GM13977 (cell line): ENCODE measurements around the gene RARB.

Source experiments
- DNase-seq: peaks from one replicate; pipeline ENCODE4 v3.0.0; 2012; ENCODE audit warnings: low spot score
- in situ Hi-C: fragments of 300-500 bp; cut with MboI; formaldehyde crosslinking; loops from one replicate; pipeline ENCODE4 v1.12.0; 2022; ENCODE audit warnings: low sequenced_read_pairs, low pct_unique_long_range_greater_than_20kb, mixed read lengths, inconsistent platforms; ENCODE audit not compliant: unreplicated experiment
- TF ChIP-seq, protein P1 (sequence below): IDR thresholded peaks from 2 replicates; pipeline ENCODE4 v1.5.1; 2012; ENCODE audit warnings: mild to moderate bottlenecking, control low read depth; ENCODE audit not compliant: insufficient read depth; ENCODE audit errors: extremely low read depth, missing control alignments

Gene RARB

GRCh38 chr3:25420147-25420546 lies 7.9 kb upstream of the RARB start:
- in situ Hi-C loops, result no loop called here
- DNase-seq, result no peak
- TF ChIP-seq, protein P1, sequence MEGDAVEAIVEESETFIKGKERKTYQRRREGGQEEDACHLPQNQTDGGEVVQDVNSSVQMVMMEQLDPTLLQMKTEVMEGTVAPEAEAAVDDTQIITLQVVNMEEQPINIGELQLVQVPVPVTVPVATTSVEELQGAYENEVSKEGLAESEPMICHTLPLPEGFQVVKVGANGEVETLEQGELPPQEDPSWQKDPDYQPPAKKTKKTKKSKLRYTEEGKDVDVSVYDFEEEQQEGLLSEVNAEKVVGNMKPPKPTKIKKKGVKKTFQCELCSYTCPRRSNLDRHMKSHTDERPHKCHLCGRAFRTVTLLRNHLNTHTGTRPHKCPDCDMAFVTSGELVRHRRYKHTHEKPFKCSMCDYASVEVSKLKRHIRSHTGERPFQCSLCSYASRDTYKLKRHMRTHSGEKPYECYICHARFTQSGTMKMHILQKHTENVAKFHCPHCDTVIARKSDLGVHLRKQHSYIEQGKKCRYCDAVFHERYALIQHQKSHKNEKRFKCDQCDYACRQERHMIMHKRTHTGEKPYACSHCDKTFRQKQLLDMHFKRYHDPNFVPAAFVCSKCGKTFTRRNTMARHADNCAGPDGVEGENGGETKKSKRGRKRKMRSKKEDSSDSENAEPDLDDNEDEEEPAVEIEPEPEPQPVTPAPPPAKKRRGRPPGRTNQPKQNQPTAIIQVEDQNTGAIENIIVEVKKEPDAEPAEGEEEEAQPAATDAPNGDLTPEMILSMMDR, result no peak

GRCh38 chr3:25420885-25421284 lies 7.2 kb upstream of the RARB start:
- TF ChIP-seq, protein P1, result no peak
- in situ Hi-C loops, result no loop called here
- no peak for DNase-seq

DNA sequence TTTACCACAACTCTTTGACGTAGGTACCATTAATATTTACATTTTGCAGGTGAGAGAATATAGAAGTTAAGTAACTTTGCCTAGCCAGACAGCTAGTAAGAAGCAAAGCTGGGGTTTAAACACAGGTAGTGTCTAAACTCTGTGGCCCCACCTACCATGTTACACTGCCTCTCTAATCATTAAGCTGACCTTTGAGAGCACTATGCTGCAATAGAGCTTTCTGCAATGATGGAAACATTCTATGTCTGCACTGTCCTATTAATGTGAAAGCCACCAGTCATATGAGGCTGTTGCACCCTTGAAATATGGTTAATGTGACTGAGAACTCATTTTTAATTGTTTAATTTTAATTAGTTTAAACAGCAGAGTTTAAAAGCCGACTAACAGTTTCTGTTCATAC lies 6.3 kb upstream of the RARB start:
- in situ Hi-C loops, result no loop called here
- TF ChIP-seq, protein P1, result no peak
- DNase-seq, result no peak

DNA sequence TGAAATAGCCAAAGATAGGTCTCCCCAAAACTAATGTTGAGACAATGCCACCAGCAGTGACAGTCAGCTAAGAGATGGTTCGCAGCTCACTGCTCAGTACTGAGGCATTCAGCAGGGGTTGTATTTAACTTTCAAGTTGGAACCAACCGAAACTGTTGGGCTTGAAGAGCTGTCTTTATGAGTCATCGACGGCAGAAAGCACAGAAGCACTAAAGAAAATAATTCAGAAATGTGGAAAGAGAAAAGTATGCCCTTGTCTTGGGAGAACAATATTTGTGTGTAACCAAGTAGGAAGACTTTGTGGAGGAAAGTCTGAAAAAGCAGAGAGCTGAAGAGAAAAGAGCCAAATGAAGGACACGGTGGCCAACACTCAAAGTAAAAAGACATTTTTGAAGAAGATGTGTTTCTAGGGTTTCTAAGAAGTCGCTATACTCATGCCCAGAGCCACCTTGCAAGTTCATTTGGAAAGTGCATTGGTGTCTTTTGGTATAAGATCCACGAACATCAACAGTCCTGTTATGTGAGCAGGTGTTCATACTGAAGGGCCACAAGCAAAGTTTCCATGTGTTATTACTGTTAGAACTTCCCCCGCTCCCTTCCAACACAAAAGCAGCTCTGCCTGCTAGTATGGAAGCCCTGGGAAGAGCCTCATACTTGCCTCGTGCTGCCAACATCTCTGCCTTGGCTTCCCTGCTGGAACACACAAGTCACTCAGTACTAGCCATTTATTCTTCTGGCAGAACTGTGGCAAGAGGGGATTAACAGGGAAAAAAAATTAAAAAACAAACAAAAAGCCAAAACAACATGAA lies 4.1 kb upstream of the RARB start:
- no peak for DNase-seq
- in situ Hi-C loops, result no loop called here

GRCh38 chr3:25424614-25425013 lies 3.4 kb upstream of the RARB start:
- in situ Hi-C loops, result no loop called here
- no peak for DNase-seq
- TF ChIP-seq, protein P1, result no peak

More for the DNA sequence above, 4.1 kb upstream of the RARB start:
- TF ChIP-seq, protein P1, result no peak

GRCh38 chr3:25426408-25426807 lies 1.7 kb upstream of the RARB start:
- DNase-seq, result no peak
- TF ChIP-seq, protein P1, result no peak
- in situ Hi-C loops, result no loop called here

GRCh38 chr3:25427155-25427554 lies 908 bp upstream of the RARB start:
- in situ Hi-C loops, result no loop called here
- TF ChIP-seq, protein P1, result no peak
- DNase-seq, result no peak
